HG02678 (cell line): ENCODE results near the gene MDN1.
A peak's percentile ranks its signal among the peaks of the same experiment; 100 is the strongest.
"Not testable (repeated sequence)": the region's sequence is repeated elsewhere in the genome, so short reads cannot be mapped to it uniquely, and the experiment has no call there.

Source experiments
- ATAC-seq: cut with Tn5 transposase; IDR thresholded peaks from one replicate; pipeline ENCODE4 v1.9.1; 2021; ENCODE audit warnings: mild to moderate bottlenecking, moderate library complexity; ENCODE audit not compliant: unreplicated experiment

The MDN1 gene

GRCh38 chr6:89819336-89820130, at the start of gene MDN1:
MDN1 (minus strand) TSS chr6:89819794; CDS start chr6:89819607, 187 bp downstream.
- ATAC-seq = peak; percentile 97

GRCh38 chr6:89866024-89866678, 46.6 kb upstream of the MDN1 start:
- no peak for ATAC-seq

GRCh38 chr6:89862698-89863097, 43.1 kb upstream of the MDN1 start:
- ATAC-seq = no peak

GRCh38 chr6:89862273-89862672, 42.7 kb upstream of the MDN1 start:
- no peak for ATAC-seq

- no peak for ATAC-seq
Measured at GRCh38 chr6:89859744-89860143, 40.1 kb upstream of the MDN1 start.

- no peak for ATAC-seq
Measured at GRCh38 chr6:89858041-89858440, 38.4 kb upstream of the MDN1 start.

GRCh38 chr6:89853068-89853467, 33.5 kb upstream of the MDN1 start:
- no peak for ATAC-seq

- ATAC-seq = not testable (repeated sequence)
Measured at GRCh38 chr6:89847513-89847912, 27.9 kb upstream of the MDN1 start.

- no peak for ATAC-seq
Measured at GRCh38 chr6:89843070-89843469, 23.5 kb upstream of the MDN1 start.

GRCh38 chr6:89842228-89842627, 22.6 kb upstream of the MDN1 start:
- no peak for ATAC-seq

- ATAC-seq = no peak
Measured at GRCh38 chr6:89840538-89840937, 20.9 kb upstream of the MDN1 start.

GRCh38 chr6:89836639-89837222, 17.1 kb upstream of the MDN1 start:
- ATAC-seq = no peak

- peak; percentile 98 for ATAC-seq
Measured at GRCh38 chr6:89834884-89835792, 15.5 kb upstream of the MDN1 start.

- ATAC-seq = no peak
Measured at GRCh38 chr6:89830170-89830809, 10.7 kb upstream of the MDN1 start.

GRCh38 chr6:89829472-89830169, 10.0 kb upstream of the MDN1 start, which contains the start of gene CASP8AP2:
CASP8AP2 (plus strand) TSS chr6:89829880.
- peak; percentile 99 for ATAC-seq

GRCh38 chr6:89828988-89829471, 9.4 kb upstream of the MDN1 start:
- ATAC-seq = peak; percentile 31

GRCh38 chr6:89828475-89828987, 8.9 kb upstream of the MDN1 start:
- ATAC-seq = not testable (repeated sequence)

- ATAC-seq = no peak
Measured at GRCh38 chr6:89826029-89826528, 6.5 kb upstream of the MDN1 start.

- ATAC-seq = peak; percentile 22
Measured at GRCh38 chr6:89818977-89819335, 638 bp downstream of the MDN1 start.
